Stimulated activated CD4-positive, alpha-beta T cell treated with anti-CD3 and anti-CD28 coated beads, Interleukin-4, amount 100 ng/mL, for 24 hours (primary cell): ENCODE measurements around the gene LYZL6.

ENCODE experiments used
- DNase-seq: peaks from one replicate; pipeline ENCODE4 v3.0.0-alpha.2; 2020

Gene LYZL6

GRCh38 chr17:35943537-35943936 is at the start of gene LYZL6:
Gene LYZL6, minus strand, starts transcription at chr17:35943713. Its CDS starts 4,357 bp downstream, at chr17:35939356.
- no peak for DNase-seq

GRCh38 chr17:35991075-35991474 is 47.6 kb upstream of the LYZL6 start:
- DNase-seq: no peak

GRCh38 chr17:35988164-35988563 is 44.7 kb upstream of the LYZL6 start:
- DNase-seq: no peak

- no peak for DNase-seq
These were observed 43.1 kb upstream of the LYZL6 start, which contains the start of gene CCL14 for GRCh38 chr17:35986643-35987042. Gene CCL14, minus strand, starts transcription at chr17:35986729. Its CDS starts 80 bp downstream, at chr17:35986649.

- DNase-seq: no peak
These were observed 40.6 kb upstream of the LYZL6 start for GRCh38 chr17:35984140-35984539.

- no peak for DNase-seq
These were observed 39.1 kb upstream of the LYZL6 start for GRCh38 chr17:35982409-35983191.

- no peak for DNase-seq
These were observed 38.4 kb upstream of the LYZL6 start for GRCh38 chr17:35981908-35982330.

GRCh38 chr17:35981246-35981645 is 37.7 kb upstream of the LYZL6 start, which contains the start of gene CCL16:
Gene CCL16, minus strand, starts transcription at chr17:35981497. Its CDS starts 77 bp downstream, at chr17:35981420.
- DNase-seq: no peak

- no peak for DNase-seq
These were observed 34.8 kb upstream of the LYZL6 start for GRCh38 chr17:35978346-35978745.

- no peak for DNase-seq
These were observed 34.0 kb upstream of the LYZL6 start for GRCh38 chr17:35977509-35977908.

GRCh38 chr17:35973333-35974260 is 30.1 kb upstream of the LYZL6 start:
- DNase-seq: no peak

GRCh38 chr17:35972945-35973332 is 29.4 kb upstream of the LYZL6 start:
- no peak for DNase-seq

- DNase-seq: no peak
These were observed 29.0 kb upstream of the LYZL6 start for GRCh38 chr17:35972535-35972934.

GRCh38 chr17:35972066-35972465 is 28.6 kb upstream of the LYZL6 start:
- DNase-seq: no peak

- DNase-seq: peak; percentile 78
These were observed 26.3 kb upstream of the LYZL6 start for GRCh38 chr17:35969558-35970380.

- no peak for DNase-seq
These were observed 25.1 kb upstream of the LYZL6 start for GRCh38 chr17:35968520-35969054.

- no peak for DNase-seq
These were observed 21.8 kb upstream of the LYZL6 start for GRCh38 chr17:35965272-35965671.

- no peak for DNase-seq
These were observed 20.1 kb upstream of the LYZL6 start for GRCh38 chr17:35963663-35964062.

GRCh38 chr17:35953720-35954119 is 10.2 kb upstream of the LYZL6 start:
- no peak for DNase-seq

- no peak for DNase-seq
These were observed 5.9 kb upstream of the LYZL6 start for GRCh38 chr17:35949401-35949800.

GRCh38 chr17:35948092-35948491 is 4.6 kb upstream of the LYZL6 start:
- no peak for DNase-seq

- peak; percentile 56 for DNase-seq
These were observed 3.7 kb upstream of the LYZL6 start for GRCh38 chr17:35947156-35947585.
